Placental pericyte (primary cell): ENCODE data around the gene GP1BA. TPM values are rescaled to one million over a fixed set of nuclear protein-coding genes. Genes with fewer than 3 reads are reported as not detected.

Source experiments
- small RNA-seq: library from RNA; depleted of rRNA; stranded (forward); fragments of <200 nt; gene quantifications from one replicate; pipeline ENCODE3, GENCODE V24; 2012; ENCODE audit warnings: low replicate concordance
- total RNA-seq: library from RNA; depleted of rRNA; stranded (reverse); fragments of >200 nt; gene quantifications from 2 replicates; pipeline ENCODE4 v1.2.3, GENCODE V29; 2012

The GP1BA gene
- under 0.01 TPM in 1 of 2 replicates, not detected in the other for total RNA-seq

GRCh38 chr17:4931963-4932362 is at the start of gene GP1BA:
Gene GP1BA, plus strand, starts transcription at chr17:4932277. Its CDS starts 328 bp downstream, at chr17:4932605.

GRCh38 chr17:4899341-4900230 is 32.5 kb upstream of the GP1BA start, which contains the start of gene C17orf107:
Gene C17orf107, plus strand, starts transcription at chr17:4899536. Its CDS starts 227 bp downstream, at chr17:4899763.

GRCh38 chr17:4903051-4903818 is 28.8 kb upstream of the GP1BA start, which contains the start of gene CHRNE:
Gene CHRNE, minus strand, starts transcription at chr17:4903098. Its CDS starts 35 bp downstream, at chr17:4903063.

GRCh38 chr17:4939796-4940554 is 7.9 kb downstream of the GP1BA start, which contains the start of the genes RNF167 and SLC25A11:
Gene RNF167, plus strand, starts transcription at chr17:4940268. Its CDS starts 642 bp downstream, at chr17:4940910.
Gene SLC25A11, minus strand, starts transcription at chr17:4940046. Its CDS starts 136 bp downstream, at chr17:4939910.

GRCh38 chr17:4948166-4948930 is 16.3 kb downstream of the GP1BA start, which contains the start of gene PFN1:
Gene PFN1, minus strand, starts transcription at chr17:4948530. Its CDS starts 136 bp downstream, at chr17:4948394.

GRCh38 chr17:4950746-4951204 is 18.7 kb downstream of the GP1BA start, which contains the start of gene ENO3:
Gene ENO3, plus strand, starts transcription at chr17:4951119. Its CDS starts 711 bp downstream, at chr17:4951830.

GRCh38 chr17:4967539-4968485 is 35.7 kb downstream of the GP1BA start, which contains the start of gene SPAG7:
Gene SPAG7, minus strand, starts transcription at chr17:4967817. Its CDS starts 13 bp downstream, at chr17:4967804.

Small RNA genes within 50 kb of the gene (small RNA-seq; reads per million reads assigned to genes)
- gene MIR6864, result not detected
- not detected for gene MIR6865

Other genes starting within 250 kb of the GP1BA start
- gene PELP1, start 228.1 kb upstream of the GP1BA start, total RNA-seq, result 20.6 and 31.5 TPM in 2 replicates
- gene ARRB2, start 221.6 kb upstream of the GP1BA start, total RNA-seq, result 3.9 and 5.0 TPM in 2 replicates
- gene MED11, start 200.8 kb upstream of the GP1BA start, total RNA-seq, result 8.9 and 13.3 TPM in 2 replicates
- gene ZMYND15, start 192.4 kb upstream of the GP1BA start, total RNA-seq, result 0.22 TPM in 1 of 2 replicates, not detected in the other
- gene CXCL16, start 192.3 kb upstream of the GP1BA start, total RNA-seq, result 0.57 and 3.1 TPM in 2 replicates
- not detected in 2 replicates for gene TM4SF5, start 160.4 kb upstream of the GP1BA start, total RNA-seq
- gene VMO1, start 145.9 kb upstream of the GP1BA start, total RNA-seq, result 1.8 TPM in 1 of 2 replicates, not detected in the other
- not detected in 2 replicates for gene GLTPD2, start 143.3 kb upstream of the GP1BA start, total RNA-seq
- gene PSMB6, start 136.1 kb upstream of the GP1BA start, total RNA-seq, result 112 and 162 TPM in 2 replicates
- gene PLD2, start 125.1 kb upstream of the GP1BA start, total RNA-seq, result 16.0 and 18.3 TPM in 2 replicates
- 29.5 and 46.4 TPM in 2 replicates for gene MINK1, start 98.9 kb upstream of the GP1BA start, total RNA-seq
- gene C17orf107, start 32.7 kb upstream of the GP1BA start, total RNA-seq, result 0.57 and 6.1 TPM in 2 replicates
- gene CHRNE, start 29.2 kb upstream of the GP1BA start, total RNA-seq, result 0.14 and 0.44 TPM in 2 replicates
- 49.5 and 75.6 TPM in 2 replicates for gene SLC25A11, start 7.8 kb downstream of the GP1BA start, total RNA-seq
- gene RNF167, start 8.0 kb downstream of the GP1BA start, total RNA-seq, result 21.2 and 51.8 TPM in 2 replicates
- gene PFN1, start 16.3 kb downstream of the GP1BA start, total RNA-seq, result 759 and 850 TPM in 2 replicates
- gene ENO3, start 18.8 kb downstream of the GP1BA start, total RNA-seq, result 2.4 and 5.3 TPM in 2 replicates
- gene SPAG7, start 35.5 kb downstream of the GP1BA start, total RNA-seq, result 28.9 and 66.1 TPM in 2 replicates
- 15.3 and 19.3 TPM in 2 replicates for gene CAMTA2, start 55.4 kb downstream of the GP1BA start, total RNA-seq
- gene INCA1, start 65.2 kb downstream of the GP1BA start, total RNA-seq, result 0.22 and 0.43 TPM in 2 replicates
- 65.3 and 75.5 TPM in 2 replicates for gene KIF1C, start 65.7 kb downstream of the GP1BA start, total RNA-seq
- 0.14 TPM in 1 of 2 replicates, not detected in the other for gene SLC52A1, start 103.1 kb downstream of the GP1BA start, total RNA-seq
- gene ZFP3, start 146.2 kb downstream of the GP1BA start, total RNA-seq, result 1.1 and 1.8 TPM in 2 replicates
- gene ZNF232, start 179.6 kb downstream of the GP1BA start, total RNA-seq, result 5.5 and 5.6 TPM in 2 replicates
- under 0.01 TPM in 2 replicates for gene USP6, start 183.8 kb downstream of the GP1BA start, total RNA-seq